Loucy (cell line): ENCODE measurements around the gene LIN7B.

Experiments
- EZH2phosphoT487 ChIP-seq: fragments of 200-600 bp; IDR thresholded peaks from 2 replicates; pipeline ENCODE4 v1.6.1; 2018; ENCODE audit warnings: antibody characterized with exemption, mild to moderate bottlenecking, moderate library complexity, borderline replicate concordance
- TF ChIP-seq, protein P1 (sequence below): fragments of 200-600 bp; sonication (generic); conservative IDR thresholded peaks from 2 replicates; pipeline ENCODE4 v1.5.1; 2014; ENCODE audit warnings: mild to moderate bottlenecking, antibody characterized with exemption, low read length

DNA sequence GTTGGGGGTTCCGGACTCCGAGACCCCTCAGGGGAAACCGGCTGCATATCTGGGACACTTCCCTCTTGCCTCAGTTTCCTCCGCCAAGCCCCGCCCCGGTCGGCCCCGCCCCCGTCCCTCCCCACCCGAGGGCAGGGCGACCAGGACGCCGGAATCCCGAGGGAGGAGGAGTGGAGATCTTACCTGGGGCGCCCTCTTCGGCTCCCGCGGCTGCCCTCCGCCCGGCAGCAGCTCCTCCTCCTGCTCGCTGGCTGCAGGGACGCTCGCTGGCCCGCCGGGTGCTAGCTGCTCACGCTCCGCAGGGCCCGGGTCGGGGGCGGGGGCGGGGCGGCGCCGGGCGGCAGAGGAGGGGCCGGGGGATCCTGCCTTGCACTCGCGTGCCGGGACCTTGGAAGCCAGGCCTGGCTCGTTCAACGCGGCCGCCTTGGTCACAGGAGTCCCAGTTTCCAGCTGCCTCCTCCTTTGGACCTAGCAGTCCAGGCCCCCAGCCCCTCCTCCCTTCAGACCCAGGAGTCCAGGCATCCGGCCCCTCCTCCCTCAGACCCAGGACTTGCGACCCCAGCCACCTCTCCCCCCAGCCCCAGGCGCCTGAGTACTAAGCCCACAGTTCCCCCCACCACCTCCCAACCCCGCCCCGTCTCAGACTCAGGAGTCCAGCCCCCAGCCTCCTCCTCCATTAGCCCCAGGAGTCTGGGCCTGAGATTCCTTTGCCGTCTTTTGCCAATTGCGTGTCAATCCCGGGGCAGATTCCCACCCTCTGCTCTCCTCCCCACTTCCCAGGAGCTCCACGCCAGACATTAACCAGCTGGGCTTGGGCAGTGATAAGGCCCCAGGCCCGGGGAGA is 49.2 kb upstream of the LIN7B start, which contains the start of gene NTF4:
- TF ChIP-seq, protein P1, sequence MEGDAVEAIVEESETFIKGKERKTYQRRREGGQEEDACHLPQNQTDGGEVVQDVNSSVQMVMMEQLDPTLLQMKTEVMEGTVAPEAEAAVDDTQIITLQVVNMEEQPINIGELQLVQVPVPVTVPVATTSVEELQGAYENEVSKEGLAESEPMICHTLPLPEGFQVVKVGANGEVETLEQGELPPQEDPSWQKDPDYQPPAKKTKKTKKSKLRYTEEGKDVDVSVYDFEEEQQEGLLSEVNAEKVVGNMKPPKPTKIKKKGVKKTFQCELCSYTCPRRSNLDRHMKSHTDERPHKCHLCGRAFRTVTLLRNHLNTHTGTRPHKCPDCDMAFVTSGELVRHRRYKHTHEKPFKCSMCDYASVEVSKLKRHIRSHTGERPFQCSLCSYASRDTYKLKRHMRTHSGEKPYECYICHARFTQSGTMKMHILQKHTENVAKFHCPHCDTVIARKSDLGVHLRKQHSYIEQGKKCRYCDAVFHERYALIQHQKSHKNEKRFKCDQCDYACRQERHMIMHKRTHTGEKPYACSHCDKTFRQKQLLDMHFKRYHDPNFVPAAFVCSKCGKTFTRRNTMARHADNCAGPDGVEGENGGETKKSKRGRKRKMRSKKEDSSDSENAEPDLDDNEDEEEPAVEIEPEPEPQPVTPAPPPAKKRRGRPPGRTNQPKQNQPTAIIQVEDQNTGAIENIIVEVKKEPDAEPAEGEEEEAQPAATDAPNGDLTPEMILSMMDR: no peak
- TF ChIP-seq EZH2phosphoT487: no peak
